HFF-Myc (cell line): ENCODE data around the gene EIF5AL1.

Source experiments
- DNase-seq: peaks from one replicate; pipeline ENCODE4 v3.0.0-alpha.2; 2011; ENCODE audit warnings: low read depth; ENCODE audit errors: extremely low read depth
- H3K4me3 ChIP-seq: replicated peaks from 2 replicates; pipeline ENCODE4 v1.5.1; 2011; ENCODE audit warnings: low read depth, mild to moderate bottlenecking, control low read depth, low read length
- CTCF ChIP-seq: IDR thresholded peaks from 2 replicates; pipeline ENCODE4 v1.5.1; 2012; ENCODE audit warnings: mild to moderate bottlenecking, low read depth, low read length, control low read depth; ENCODE audit errors: missing control alignments

Gene EIF5AL1

GRCh38 chr10:79472449-79472848, 39.9 kb upstream of the EIF5AL1 start:
- no peak for DNase-seq
- no peak for TF ChIP-seq CTCF
- no peak overlapping the region for H3K4me3 ChIP-seq

- no peak for TF ChIP-seq CTCF
- no peak for DNase-seq
These were observed 39.4 kb upstream of the EIF5AL1 start for GRCh38 chr10:79472951-79473350.

DNA sequence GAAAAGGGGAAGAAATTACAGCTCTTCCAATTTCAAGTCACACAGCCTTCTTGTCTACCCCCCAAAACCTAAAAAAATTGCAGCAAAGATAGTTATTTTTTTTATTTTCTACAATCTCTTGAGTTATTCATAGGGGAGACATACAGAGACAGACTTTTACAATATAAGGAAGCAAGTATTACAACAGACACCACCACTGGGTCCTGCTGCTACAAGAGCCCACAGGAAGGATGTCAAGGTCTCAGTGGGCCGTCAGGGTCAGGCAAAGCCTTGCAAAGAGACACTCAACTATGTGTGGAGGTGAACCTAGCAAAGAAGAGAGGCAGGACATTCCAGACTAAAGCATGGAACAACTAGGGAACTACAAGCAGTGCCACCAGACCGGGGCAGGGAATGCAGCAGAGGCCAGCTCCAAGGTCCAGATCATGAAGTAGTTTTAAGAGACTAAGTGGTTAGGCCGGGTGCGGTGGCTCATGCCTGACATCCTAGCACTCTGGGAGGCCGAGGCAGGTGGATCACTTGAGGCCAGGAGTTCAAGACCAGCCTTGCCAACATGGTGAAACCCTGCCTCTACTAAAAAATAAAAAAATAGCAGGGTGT, 38.7 kb upstream of the EIF5AL1 start:
- DNase-seq: no peak
- H3K4me3 ChIP-seq: no peak overlapping the region
- no peak for TF ChIP-seq CTCF

More at GRCh38 chr10:79472951-79473350, 39.4 kb upstream of the EIF5AL1 start:
- H3K4me3 ChIP-seq: no peak overlapping the region

GRCh38 chr10:79475119-79475653, 37.1 kb upstream of the EIF5AL1 start:
- no peak for TF ChIP-seq CTCF
- H3K4me3 ChIP-seq: no peak overlapping the region
- no peak for DNase-seq

DNA sequence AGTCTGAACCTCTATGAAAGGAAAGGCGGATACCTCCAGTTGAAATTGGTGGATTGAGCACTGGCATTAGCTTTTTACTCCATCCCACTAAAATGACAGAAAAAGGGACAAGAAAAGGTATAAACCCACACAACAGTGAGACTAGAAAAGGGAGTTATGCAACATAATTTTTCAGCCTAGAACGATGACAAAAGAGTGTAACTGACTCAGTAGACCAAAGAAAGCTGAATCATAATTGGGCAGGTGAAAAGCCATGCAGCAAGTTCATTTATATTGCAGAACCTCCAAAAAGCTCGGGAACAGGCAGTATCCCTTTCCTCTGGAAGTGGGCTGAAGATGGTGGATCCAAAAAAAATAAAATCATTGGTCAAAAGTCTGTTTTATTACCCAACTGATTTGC, 36.5 kb upstream of the EIF5AL1 start:
- H3K4me3 ChIP-seq: no peak overlapping the region
- DNase-seq: no peak
- no peak for TF ChIP-seq CTCF

GRCh38 chr10:79476645-79477044, 35.7 kb upstream of the EIF5AL1 start:
- no peak overlapping the region for H3K4me3 ChIP-seq
- no peak for DNase-seq
- TF ChIP-seq CTCF: no peak

DNA sequence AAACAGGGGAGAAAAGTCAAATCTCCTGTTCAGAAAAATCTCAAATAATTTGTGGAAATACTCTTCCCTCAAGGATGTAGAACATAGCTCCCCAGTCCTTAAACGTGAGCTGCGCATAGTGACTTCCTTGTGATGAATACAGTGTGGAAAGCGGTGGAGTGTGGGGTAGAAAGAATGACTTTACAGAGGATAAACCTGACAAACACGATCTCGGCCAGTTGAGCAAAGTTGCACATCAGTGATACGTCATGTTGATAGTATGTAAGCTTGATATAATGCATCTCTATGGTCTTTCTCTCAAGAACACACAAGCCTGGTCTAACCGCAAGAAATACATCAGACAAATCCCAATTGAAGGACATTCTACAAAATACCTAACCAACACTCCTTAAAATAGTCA, 34.9 kb upstream of the EIF5AL1 start:
- DNase-seq: no peak
- TF ChIP-seq CTCF: no peak
- H3K4me3 ChIP-seq: no peak overlapping the region
